Liver (tissue), 2 donors: ENCODE data around the gene UBE2K.

ENCODE experiments used
- CTCF ChIP-seq: fragments of 150-350 bp; IDR thresholded peaks from 2 replicates; pipeline ENCODE4 v1.5.1; 2017; ENCODE audit warnings: improper control_type of control experiment, low read depth, low read length; ENCODE audit not compliant: missing input control
- FOXA1 ChIP-seq: IDR thresholded peaks from 2 replicates; pipeline ENCODE4 v1.6.1; 2016; ENCODE audit warnings: antibody characterized with exemption
- MAX ChIP-seq: IDR thresholded peaks from 2 replicates; pipeline ENCODE4 v1.6.1; 2016; ENCODE audit warnings: antibody characterized with exemption
- YY1 ChIP-seq: IDR thresholded peaks from 2 replicates; pipeline ENCODE4 v1.6.1; 2016; ENCODE audit warnings: antibody characterized with exemption, mild to moderate bottlenecking
- donor health status: healthy.

- TF ChIP-seq YY1 (no peak), CTCF (no peak), FOXA1 (no peak), MAX (no peak)
These were observed 124.7 kb downstream of the UBE2K start for GRCh38 chr4:39822662-39823061.
